Esophagus (tissue), 2 donors: ENCODE results near the gene SCARF1. TPM values are rescaled to one million over a fixed set of nuclear protein-coding genes. Genes with fewer than 3 reads are reported as not detected.

Source experiments
- H3K27ac ChIP-seq, 2 donors: one replicate each; pipeline ENCODE4 v1.5.1; 2013; ENCODE audit warnings: low read depth in 2 of 2, mild to moderate bottlenecking in 2 of 2, inconsistent platforms in 1 of 2, low read length in 1 of 2, moderate library complexity in 1 of 2
- H3K27me3 ChIP-seq, 2 donors: one replicate each; pipeline ENCODE4 v1.6.1; 2013; ENCODE audit warnings: low read length in 2 of 2, control low read depth in 1 of 2, mild to moderate bottlenecking in 1 of 2; ENCODE audit not compliant: insufficient read depth in 2 of 2, control insufficient read depth in 1 of 2
- H3K36me3 ChIP-seq, 2 donors: one replicate each; pipeline ENCODE4 v1.6.1; 2013; ENCODE audit warnings: low read length in 1 of 2; ENCODE audit not compliant: control insufficient read depth in 2 of 2, insufficient read depth in 2 of 2
- H3K4me1 ChIP-seq, 2 donors: one replicate each; pipeline ENCODE4 v1.6.1; 2013; ENCODE audit warnings: low read length in 1 of 2; ENCODE audit not compliant: control insufficient read depth in 2 of 2, insufficient read depth in 2 of 2
- H3K4me3 ChIP-seq, 2 donors: one replicate each; pipeline ENCODE4 v1.5.1; 2013; ENCODE audit warnings: low read length in 2 of 2, mild to moderate bottlenecking in 2 of 2, low read depth in 1 of 2, moderate library complexity in 1 of 2
- H3K9me3 ChIP-seq, 2 donors: one replicate each; pipeline ENCODE4 v1.6.1; 2013; ENCODE audit warnings: mild to moderate bottlenecking in 2 of 2, low read depth in 1 of 2, low read length in 1 of 2, moderate library complexity in 1 of 2; ENCODE audit not compliant: control insufficient read depth in 2 of 2, insufficient read depth in 1 of 2
- WGBS, 2 donors: extraction: QIAGEN DNeasy Blood & Tissue Kit; methylation state at CpG; one replicate each; pipeline ENCODE4 v1.1.7; 2013; 5-methylcytosine and 5-hydroxymethylcytosine counted together
- polyA plus RNA-seq, 2 donors: library from polyadenylated mRNA; stranded (reverse); fragments of 200-250 nt; gene quantifications; one replicate each; pipeline ENCODE4 v1.2.3, GENCODE V29; 2013
- donor health status: healthy with polysubstance abuse.
- donor health status: Bipolar disorder and iron deficiency.

Gene SCARF1
- polyA plus RNA-seq, 2 donors: 2.8 TPM

DNA sequence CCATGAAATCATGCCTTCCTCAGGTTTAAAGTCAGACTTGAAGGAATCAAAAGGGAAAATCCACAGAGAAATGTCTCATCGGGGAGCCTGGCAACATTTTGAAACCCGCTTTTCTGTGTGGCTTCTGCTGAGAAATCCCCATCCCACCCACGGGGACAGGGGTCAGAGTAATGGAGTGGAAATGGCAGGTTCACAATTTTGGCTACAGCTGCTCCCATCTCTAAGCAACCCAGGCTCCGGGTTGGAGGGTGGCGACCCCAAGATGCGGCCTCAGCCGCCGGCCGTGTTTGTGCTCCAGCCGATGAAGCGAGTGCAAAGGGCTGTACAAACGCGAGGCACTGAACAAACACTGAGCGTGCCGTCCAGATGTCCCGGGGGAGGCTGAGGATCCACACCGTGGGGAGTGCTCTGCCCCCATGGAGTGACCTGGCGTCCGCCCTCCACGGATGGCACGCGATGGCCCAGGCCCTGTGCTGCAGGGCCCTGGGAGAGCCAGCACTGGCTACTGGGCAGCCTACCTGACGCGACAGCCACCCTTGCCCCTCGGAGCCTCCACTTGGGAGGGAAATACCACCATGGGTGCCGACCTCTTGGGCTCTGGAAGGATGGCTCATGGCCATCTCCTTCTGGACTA lies 39.1 kb downstream of the SCARF1 start:
- WGBS, 2 donors: 77 to 79% methylated on average over 26 of the region's 26 CpGs
- Histone ChIP-seq H3K4me3 (no peak overlapping the region), H3K36me3 (no peaks in the 10 kb centered on the region), H3K27me3 (no peaks in the 10 kb centered on the region), H3K4me1 (peaks cover 0 to 3% of the 10 kb centered on the region in 2 donors), H3K9me3 (peaks cover 0 to 2% of the 10 kb centered on the region in 2 donors), H3K27ac (no peak overlapping the region)

DNA sequence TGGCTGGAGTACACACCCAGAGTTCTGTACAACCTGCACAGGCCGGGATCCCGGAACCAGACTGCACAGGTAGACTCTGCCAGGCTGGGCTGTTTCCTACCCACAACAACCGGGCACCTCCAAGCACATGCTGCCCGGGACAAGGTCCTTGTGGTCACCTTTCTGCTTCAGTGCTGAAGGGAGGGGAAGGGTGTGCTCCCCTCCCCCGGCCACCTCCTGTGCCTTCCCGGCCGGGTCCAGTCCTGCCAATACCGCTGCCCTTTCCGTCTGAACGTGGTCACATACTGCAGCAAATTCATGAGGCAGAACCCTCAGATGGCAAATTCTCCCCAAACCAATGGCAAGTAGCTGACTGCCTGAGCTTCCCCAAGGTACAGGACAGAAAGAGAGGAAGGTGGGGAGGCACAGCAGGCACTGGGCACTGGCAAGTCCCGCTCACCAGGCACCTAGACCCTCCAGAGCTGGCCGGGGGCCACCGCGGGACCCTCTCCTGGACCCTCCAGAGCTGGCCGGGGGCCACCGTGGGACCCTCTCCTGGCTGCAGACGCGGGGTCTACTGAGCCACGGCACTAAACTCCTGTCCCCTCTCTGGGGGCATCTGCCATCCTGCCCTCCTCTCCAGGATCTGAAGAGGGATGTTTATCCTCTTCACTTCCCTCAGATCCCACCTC lies 39.7 kb downstream of the SCARF1 start:
- Histone ChIP-seq H3K36me3 (no peaks in the 10 kb centered on the region), H3K4me3 (no peak overlapping the region), H3K4me1 (peaks cover 0 to 3% of the 10 kb centered on the region in 2 donors), H3K27me3 (no peaks in the 10 kb centered on the region), H3K9me3 (peaks cover 0 to 2% of the 10 kb centered on the region in 2 donors), H3K27ac (no peak overlapping the region)
- 86 to 87% methylated on average over 17 to 19 of the region's 19 CpGs for WGBS, 2 donors

DNA sequence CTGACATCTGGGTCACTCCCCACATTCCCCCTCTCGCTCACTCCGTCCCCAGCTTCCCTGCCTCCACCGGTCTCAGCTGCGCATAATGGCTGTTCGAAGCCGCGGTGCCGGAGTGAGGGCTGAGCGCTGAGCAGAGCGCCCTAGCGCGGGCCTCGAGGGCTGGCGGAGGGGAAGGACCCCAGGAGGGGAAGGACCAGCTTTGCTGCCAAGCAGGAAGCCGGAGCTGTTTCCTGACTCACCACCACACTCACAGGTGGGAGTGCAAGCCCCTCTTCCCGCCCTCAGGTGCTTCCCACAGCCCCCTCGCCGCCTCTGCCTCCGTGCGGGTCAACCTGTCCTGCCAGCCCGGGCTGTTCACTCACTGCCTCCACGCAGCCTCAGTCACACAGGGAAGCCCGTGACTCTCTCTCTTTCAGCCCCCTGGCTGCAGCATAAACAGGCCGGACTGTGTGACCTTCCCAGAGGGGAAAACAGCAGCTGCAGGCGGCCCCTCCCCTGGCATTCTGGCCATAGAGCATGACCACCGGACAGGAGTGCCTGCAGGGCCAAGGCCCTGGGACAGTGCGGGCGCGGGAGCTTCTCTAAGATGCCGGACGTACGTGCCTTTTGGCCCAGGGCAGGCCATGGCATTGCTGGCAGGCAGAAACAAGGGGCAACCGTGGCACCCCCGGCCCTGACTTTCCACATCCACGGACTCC lies 40.6 kb downstream of the SCARF1 start:
- H3K4me1 ChIP-seq: peaks cover 0 to 3% of the 10 kb centered on the region in 2 donors
- WGBS, 2 donors: 73 to 75% methylated on average over 35 of the region's 35 CpGs
- no peaks in the 10 kb centered on the region for H3K27me3 ChIP-seq
- H3K9me3 ChIP-seq: peaks cover 0 to 2% of the 10 kb centered on the region in 2 donors
- H3K4me3 ChIP-seq: no peak overlapping the region
- H3K36me3 ChIP-seq: no peaks in the 10 kb centered on the region
- no peak overlapping the region for H3K27ac ChIP-seq

DNA sequence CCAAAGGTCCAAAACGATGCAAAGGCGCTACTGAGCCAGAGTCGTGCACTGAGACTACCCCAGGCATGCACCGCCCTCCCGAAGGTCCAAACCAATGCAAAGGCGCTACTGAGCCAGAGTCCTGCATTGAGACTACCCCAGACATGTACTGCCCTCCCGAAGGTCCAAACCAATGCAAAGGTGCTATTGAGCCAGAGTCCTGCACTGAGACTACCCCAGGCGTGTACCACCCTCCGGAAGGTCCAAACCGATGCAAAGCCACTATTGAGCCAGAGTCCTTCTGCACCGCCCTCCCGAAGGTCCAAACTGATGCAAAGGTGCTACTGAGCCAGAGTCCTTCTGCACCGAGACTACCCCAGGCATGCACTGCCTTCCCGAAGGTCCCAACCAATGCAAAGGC lies 44.0 kb downstream of the SCARF1 start:
- peaks cover 0 to 2% of the 10 kb centered on the region in 2 donors for H3K9me3 ChIP-seq
- no peaks in the 10 kb centered on the region for H3K27me3 ChIP-seq
- no peaks in the 10 kb centered on the region for H3K36me3 ChIP-seq
- no peak overlapping the region for H3K27ac ChIP-seq
- 97 to 98% methylated on average over 14 of the region's 14 CpGs for WGBS, 2 donors
- peaks cover 0 to 3% of the 10 kb centered on the region in 2 donors for H3K4me1 ChIP-seq
- H3K4me3 ChIP-seq: no peak overlapping the region

DNA sequence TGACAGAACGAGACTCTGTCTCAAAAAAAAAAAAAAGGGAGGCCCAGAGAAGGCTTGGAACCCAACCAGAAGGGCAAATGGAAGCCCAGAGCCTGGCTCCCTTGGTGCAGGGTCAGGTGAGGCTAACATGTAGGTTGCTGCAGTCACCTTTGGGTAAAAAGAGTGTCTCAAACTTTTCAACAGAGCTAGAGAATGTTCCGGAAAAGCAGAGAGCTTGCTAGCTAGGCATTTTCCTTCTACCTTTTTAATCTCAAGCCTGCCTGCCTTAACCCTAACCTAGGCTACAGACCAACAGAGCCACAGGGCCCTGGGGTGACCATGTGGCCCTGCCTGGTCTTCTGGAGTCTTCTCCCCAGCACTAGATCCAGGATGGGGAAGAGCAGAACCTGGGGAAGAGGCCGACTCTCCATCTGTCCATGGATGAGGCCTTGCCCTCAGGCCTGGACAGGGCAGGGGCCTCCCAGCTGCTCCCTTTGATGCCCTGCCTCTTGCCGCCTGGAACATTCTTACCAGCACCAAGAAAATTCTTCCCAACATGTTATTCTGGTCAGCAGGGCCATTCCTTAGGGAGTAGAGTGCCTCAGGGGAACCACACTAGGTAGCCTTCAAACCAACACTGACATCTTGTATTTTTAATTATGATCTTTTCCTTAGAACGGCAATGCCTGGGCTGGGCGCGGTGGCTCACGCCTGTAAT lies 47.0 kb downstream of the SCARF1 start:
- Histone ChIP-seq H3K9me3 (peaks cover 0 to 2% of the 10 kb centered on the region in 2 donors), H3K27ac (no peak overlapping the region), H3K4me1 (peaks cover 0 to 2% of the 10 kb centered on the region in 2 donors), H3K4me3 (no peak overlapping the region), H3K27me3 (no peaks in the 10 kb centered on the region), H3K36me3 (no peaks in the 10 kb centered on the region)
- WGBS, 2 donors: 87 to 91% methylated on average over 8 of the region's 8 CpGs

DNA sequence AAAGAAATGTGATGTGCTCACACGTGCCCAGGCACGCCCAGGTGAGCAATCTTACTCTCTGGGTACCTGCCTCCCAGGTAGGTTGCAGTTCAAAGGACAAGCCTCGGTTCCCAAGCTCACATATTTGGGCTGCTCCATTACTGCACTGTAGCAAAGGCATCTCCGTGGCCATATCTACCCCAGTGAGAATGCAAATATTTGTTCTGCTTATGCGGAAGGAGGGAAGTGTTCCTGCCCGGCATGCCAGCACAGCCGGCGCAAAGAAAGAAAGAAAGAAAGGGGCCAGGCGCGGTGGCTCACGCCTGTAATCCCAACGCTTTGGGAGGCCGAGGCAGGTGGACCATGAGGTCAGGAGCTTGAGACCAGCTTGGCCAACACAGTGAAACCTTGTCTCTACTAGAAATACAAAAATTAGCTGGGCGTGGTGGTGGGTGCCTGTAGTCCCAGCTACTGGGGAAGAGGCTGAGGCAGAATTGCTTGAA lies 47.6 kb downstream of the SCARF1 start:
- Histone ChIP-seq H3K9me3 (peaks cover 0 to 2% of the 10 kb centered on the region in 2 donors), H3K36me3 (no peaks in the 10 kb centered on the region), H3K4me3 (no peak overlapping the region), H3K27me3 (no peaks in the 10 kb centered on the region), H3K4me1 (peaks cover 0 to 2% of the 10 kb centered on the region in 2 donors), H3K27ac (no peak overlapping the region)
- WGBS, 2 donors: 53 to 63% methylated on average over 14 of the region's 14 CpGs

DNA sequence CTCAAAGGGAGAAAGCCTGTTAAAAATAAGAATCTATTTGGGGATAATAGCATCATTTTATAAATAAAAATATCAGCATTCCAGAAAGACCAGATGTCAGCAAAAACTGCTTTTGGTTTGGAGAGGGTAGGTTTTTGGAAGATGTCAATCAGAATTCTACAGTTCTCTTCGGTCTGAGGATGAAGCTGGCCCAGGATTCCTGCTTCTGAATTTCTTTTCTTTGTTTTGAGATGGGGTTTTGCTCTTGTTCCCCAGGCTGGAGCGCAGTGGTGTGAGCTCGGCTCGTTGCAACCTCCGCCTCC lies 52.0 kb downstream of the SCARF1 start:
- H3K27ac ChIP-seq: no peak overlapping the region
- H3K4me1 ChIP-seq: peaks cover 3 to 14% of the 10 kb centered on the region in 2 donors
- WGBS, 2 donors: 85 to 87% methylated on average over 5 of the region's 5 CpGs
- no peaks in the 10 kb centered on the region for H3K27me3 ChIP-seq
- H3K9me3 ChIP-seq: no peaks in the 10 kb centered on the region
- no peaks in the 10 kb centered on the region for H3K36me3 ChIP-seq
- no peak overlapping the region for H3K4me3 ChIP-seq

DNA sequence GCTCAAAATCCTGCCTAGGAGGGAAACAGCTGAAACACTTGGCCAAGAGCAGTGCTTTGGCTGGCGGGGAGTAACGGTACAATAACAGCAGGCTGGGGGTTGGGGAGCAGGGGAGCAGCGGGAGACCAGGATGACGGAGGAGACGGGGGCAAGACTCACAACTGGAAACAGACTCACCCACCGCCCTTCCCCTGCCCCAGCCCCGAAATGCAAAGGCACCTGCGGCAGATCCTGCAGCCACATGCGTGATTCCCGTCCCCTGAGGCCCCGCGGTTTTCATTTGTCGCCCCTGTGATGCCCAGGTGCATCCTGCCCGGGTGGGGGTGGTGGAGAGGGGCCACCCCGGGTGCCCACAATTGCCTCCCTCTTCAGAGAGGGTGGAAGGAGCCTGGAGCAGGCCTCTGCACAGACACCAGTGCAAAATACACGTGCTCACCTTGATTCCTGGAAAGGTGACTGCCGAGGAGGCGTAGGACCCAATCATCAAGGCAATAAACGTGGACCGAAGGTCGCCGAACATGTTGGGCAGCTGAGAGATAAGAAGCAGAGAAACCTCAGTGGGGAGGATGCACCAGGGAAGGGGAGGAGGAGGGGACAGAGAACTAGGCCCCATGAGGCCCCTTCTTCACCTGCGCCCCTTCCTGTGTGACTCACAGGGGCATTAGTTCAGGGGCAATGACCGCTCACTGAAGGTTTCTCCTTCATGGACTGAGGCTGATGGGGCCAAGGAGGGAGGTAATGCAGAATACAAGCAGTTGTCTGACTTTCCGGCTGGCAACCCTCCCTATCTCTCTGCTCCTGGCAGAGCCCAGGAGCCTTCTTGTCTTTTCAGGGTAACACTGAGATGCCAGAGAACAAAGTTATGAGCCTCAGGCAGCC lies 52.5 kb downstream of the SCARF1 start:
- peaks cover 3 to 14% of the 10 kb centered on the region in 2 donors for H3K4me1 ChIP-seq

More for the DNA sequence above, 52.5 kb downstream of the SCARF1 start:
- WGBS, 2 donors: 71 to 78% methylated on average over 25 of the region's 25 CpGs
- Histone ChIP-seq H3K9me3 (no peaks in the 10 kb centered on the region), H3K36me3 (no peaks in the 10 kb centered on the region), H3K27ac (no peak overlapping the region), H3K27me3 (no peaks in the 10 kb centered on the region), H3K4me3 (no peak overlapping the region)
